Right ventricle myocardium superior (tissue), 1 donor: ENCODE measurements around the gene MAMSTR. TPM values are rescaled to one million over a fixed set of nuclear protein-coding genes. Genes with fewer than 3 reads are reported as not detected.
A peak's percentile ranks its signal among the peaks of the same experiment; 100 is the strongest.
"Not testable (repeated sequence)": the region's sequence is repeated elsewhere in the genome, so short reads cannot be mapped to it uniquely, and the experiment has no call there.

ENCODE experiments used
- ATAC-seq: fragments of 200-7000 bp; cut with Tn5 transposase; one replicate; pipeline ENCODE4 v1.9.1; 2020; ENCODE audit warnings: mild to moderate bottlenecking; ENCODE audit not compliant: poor library complexity
- DNase-seq: peaks from one replicate; pipeline ENCODE4 v3.0.0-alpha.2; 2020
- intact Hi-C: fragments of 100-400 bp; cut with DNase I; formaldehyde crosslinking; loops from one replicate; pipeline ENCODE4 v1.11.2; 2022
- long read RNA-seq: library from polyadenylated mRNA; unstranded; transcript quantifications from one replicate; pipeline ENCODE4 v2.0.0, GENCODE V29; 2021
- total RNA-seq: library from RNA; stranded (reverse); fragmentation: NEBNext Ultra II Directional; extraction: Animal tissue kit (Norgen Biotek cat#: 25700); gene quantifications from one replicate; pipeline ENCODE4 v1.2.1, GENCODE V29; 2021
- donor health status: DM: no; HTN: yes; CAD: no; lungs with severe emphysema.

Gene MAMSTR
- 4.8 TPM for total RNA-seq
- long read RNA-seq, partial matches to known transcripts = 5 of 11 reads
- long read RNA-seq, other reads (novel, unspliced or antisense) = 5 of 11 reads

- intact Hi-C loops = no loop called here
- ATAC-seq (no peak), DNase-seq (no peak)
Measured at GRCh38 chr19:48719263-48720171, at the start of gene MAMSTR. Gene MAMSTR (minus strand): TSS chr19:48719725. CDS start chr19:48719031, 694 bp downstream.

GRCh38 chr19:48768994-48769713 is 49.6 kb upstream of the MAMSTR start:
- ATAC-seq (no peak), DNase-seq (no peak)
- intact Hi-C loops = no loop called here

GRCh38 chr19:48768171-48768753 is 48.7 kb upstream of the MAMSTR start:
- ATAC-seq, intact Hi-C loops, DNase-seq: not testable (repeated sequence)

- intact Hi-C loops, ATAC-seq, DNase-seq: not testable (repeated sequence)
Measured at GRCh38 chr19:48765816-48766215, 46.3 kb upstream of the MAMSTR start.

GRCh38 chr19:48760504-48761205 is 41.1 kb upstream of the MAMSTR start:
- intact Hi-C loops = no loop called here
- ATAC-seq = no peak

GRCh38 chr19:48757741-48758144 is 38.2 kb upstream of the MAMSTR start:
- no peak for DNase-seq
- no peak for ATAC-seq
- intact Hi-C loops = no loop called here

More at GRCh38 chr19:48760504-48761205, 41.1 kb upstream of the MAMSTR start:
- no peak for DNase-seq

- no peak for DNase-seq
- ATAC-seq = no peak
- intact Hi-C loops = no loop called here
Measured at GRCh38 chr19:48757089-48757675, 37.7 kb upstream of the MAMSTR start.

GRCh38 chr19:48756686-48757085 is 37.2 kb upstream of the MAMSTR start:
- ATAC-seq (no peak), DNase-seq (no peak)
- intact Hi-C loops = no loop called here

GRCh38 chr19:48756212-48756611 is 36.7 kb upstream of the MAMSTR start:
- DNase-seq = no peak

GRCh38 chr19:48755787-48756186 is 36.3 kb upstream of the MAMSTR start:
- intact Hi-C loops = no loop called here
- no peak for ATAC-seq

More at GRCh38 chr19:48756212-48756611, 36.7 kb upstream of the MAMSTR start:
- intact Hi-C loops = no loop called here
- no peak for ATAC-seq

GRCh38 chr19:48755084-48755641 is 35.6 kb upstream of the MAMSTR start, which contains the start of gene FGF21:
Gene FGF21 (plus strand): TSS chr19:48755524. CDS start chr19:48756237, 713 bp downstream.
- intact Hi-C loops = no loop called here
- ATAC-seq (no peak), DNase-seq (no peak)

More at GRCh38 chr19:48755787-48756186, 36.3 kb upstream of the MAMSTR start:
- DNase-seq = no peak

GRCh38 chr19:48752496-48753365 is 33.2 kb upstream of the MAMSTR start, which contains the start of gene FUT1:
Gene FUT1 (minus strand): TSS chr19:48752641. CDS start chr19:48751281, 1,360 bp downstream.
- DNase-seq = peak; percentile 82
- ATAC-seq = peak; percentile 79
- intact Hi-C loops = no loop called here

- ATAC-seq (no peak), DNase-seq (no peak)
- intact Hi-C loops = no loop called here
Measured at GRCh38 chr19:48751845-48752495, 32.4 kb upstream of the MAMSTR start.

- intact Hi-C loops = no loop called here
- DNase-seq (no peak), ATAC-seq (no peak)
Measured at GRCh38 chr19:48750771-48751504, 31.4 kb upstream of the MAMSTR start.

- intact Hi-C loops = no loop called here
- DNase-seq = no peak
- ATAC-seq = no peak
Measured at GRCh38 chr19:48750351-48750750, 30.8 kb upstream of the MAMSTR start.
